Fibroblast of peridontal ligament (primary cell): Measurements from ENCODE around the gene ZNF488.

Experiments used
- DNase-seq: peaks from one replicate; pipeline ENCODE4 v3.0.0-alpha.2; 2010; ENCODE audit errors: extremely low read depth

The ZNF488 gene

DNA sequence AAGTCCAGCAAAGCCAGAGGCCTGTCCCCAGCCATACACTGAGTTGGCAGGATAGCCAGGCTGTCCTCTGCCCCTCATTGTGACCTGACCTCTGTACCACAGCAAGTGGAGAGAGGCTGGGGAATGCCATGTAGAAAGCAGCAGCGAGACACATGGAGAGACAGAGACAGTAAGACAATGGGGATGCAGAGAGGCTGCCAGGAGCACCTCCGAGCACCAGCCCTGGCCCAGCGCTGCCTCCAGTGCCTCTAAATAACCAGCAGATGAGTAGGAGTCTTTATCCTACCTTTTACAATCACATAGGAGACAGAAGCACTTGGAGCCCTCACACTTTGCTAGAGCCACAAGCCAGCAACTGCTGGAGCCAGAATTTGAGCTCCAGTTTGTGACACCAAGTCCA lies 53.7 kb downstream of the ZNF488 start:
- no peak for DNase-seq

DNA sequence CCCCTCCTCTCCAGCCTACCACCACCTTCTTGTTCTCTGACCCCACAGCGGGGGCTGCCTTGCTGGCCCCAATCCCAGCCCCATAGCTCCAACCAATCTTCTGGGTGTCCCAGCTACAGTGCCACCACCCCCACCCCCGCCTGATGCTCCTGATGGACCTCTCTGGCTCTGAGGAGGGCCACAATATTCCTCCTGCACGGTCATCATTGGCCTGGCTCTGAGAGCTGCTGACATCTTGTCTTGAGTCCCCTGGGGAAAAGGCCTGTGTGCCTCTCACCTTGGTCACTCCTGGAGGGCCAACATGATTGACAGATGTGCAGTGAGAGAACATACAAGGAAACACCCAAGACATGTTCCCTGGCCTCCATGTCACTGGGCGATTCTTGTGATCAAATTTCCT lies 54.2 kb downstream of the ZNF488 start:
- no peak for DNase-seq

DNA sequence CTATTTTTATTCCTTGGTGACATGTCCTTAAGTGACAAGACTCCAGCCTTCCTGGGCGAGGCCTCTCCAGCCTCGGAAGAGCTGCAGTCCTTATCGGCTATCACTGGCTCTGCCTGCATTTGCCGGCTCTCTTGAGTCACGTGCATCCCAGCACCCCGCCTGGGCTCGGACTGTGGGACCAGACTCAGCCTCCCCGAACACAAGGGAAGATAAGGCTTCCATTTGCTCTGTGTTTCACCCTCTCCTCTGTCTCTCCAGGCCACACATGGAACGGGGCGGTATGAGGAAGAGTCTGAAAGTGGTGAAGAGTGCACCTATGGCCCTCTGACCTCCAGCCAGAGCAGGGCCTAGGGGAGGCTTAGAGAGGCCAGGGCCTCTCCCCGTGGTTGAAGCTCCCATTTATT lies 57.2 kb downstream of the ZNF488 start:
- no peak for DNase-seq

DNA sequence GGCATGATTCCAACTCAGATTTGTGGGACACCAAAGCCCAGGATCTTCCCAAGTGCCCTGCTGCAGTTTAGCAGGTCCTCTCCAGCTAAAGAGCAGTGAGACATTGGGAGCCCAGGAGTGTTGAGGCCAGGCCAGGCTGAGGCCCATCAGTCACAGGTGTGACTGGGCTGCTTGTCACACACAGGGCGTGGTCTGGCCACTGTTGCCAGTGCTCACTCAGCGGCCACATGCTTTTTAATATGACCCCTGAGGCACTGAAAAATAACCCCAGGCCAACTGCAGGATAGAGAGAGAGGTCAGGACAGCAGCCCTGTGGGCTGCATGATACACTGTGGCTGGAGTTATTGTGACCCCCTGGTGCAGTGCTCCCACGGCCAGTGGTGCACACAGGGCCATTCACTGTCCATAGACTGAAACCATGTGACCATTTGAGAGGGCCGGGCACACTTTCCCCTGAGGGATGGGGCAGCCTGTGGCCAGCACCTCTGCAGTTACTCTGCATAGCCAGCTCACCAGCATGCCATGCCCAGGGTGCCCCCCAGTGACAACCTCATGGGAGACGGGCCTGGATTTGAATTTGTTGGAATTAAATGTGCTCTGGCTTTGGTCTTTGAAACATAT lies 57.7 kb downstream of the ZNF488 start:
- DNase-seq, result no peak

DNA sequence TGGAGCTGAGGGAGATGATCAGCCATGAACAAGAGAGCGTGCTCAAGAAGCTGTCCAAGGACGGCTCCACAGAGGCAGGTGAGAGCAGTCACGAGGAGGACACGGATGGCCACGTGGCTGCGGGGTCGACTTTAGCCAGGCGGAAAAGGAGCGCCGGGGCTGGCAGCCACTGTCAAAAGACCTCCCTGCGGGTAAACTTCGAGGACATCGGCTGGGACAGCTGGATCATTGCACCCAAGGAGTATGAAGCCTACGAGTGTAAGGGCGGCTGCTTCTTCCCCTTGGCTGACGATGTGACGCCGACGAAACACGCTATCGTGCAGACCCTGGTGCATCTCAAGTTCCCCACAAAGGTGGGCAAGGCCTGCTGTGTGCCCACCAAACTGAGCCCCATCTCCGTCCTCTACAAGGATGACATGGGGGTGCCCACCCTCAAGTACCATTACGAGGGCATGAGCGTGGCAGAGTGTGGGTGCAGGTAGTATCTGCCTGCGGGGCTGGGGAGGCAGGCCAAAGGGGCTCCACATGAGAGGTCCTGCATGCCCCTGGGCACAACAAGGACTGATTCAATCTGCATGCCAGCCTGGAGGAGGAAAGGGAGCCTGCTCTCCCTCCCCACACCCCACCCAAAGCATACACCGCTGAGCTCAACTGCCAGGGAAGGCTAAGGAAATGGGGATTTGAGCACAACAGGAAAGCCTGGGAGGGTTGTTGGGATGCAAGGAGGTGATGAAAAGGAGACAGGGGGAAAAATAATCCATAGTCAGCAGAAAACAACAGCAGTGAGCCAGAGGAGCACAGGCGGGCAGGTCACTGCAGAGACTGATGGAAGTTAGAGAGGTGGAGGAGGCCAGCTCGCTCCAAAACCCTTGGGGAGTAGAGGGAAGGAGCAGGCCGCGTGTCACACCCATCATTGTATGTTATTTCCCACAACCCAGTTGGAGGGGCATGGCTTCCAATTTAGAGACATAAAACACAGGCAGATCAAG lies 58.5 kb downstream of the ZNF488 start:
- DNase-seq, result no peak

DNA sequence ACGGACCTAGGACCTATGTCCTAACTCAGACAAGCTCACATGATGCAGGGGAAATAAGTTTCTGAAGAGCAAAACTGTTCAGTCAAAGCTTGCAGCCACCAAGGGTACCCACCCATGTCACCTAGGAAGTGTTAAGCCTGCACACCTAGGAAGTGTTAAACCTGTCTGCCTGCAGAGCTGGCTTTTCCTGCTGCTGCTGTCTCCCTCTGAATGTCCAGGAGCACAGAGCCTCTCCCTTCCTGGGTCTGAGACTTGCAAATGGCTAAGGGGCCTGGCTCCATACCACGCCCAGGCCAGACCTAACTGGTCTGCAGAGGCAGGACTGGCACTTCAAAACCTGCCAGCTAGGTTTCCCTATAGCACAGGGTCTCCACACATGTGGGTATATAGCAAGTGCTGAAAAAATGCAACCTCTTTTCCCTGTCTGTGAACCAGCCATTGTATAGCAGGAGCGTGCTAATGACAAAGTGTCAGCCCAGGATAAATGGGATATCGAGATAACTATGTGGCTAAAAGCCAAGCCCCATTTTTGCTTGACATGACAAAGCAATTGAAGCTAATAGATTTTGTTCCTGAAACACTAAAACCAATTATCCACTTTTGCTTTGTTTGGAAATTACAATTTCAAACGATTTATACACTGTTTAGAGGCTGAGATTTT lies 60.3 kb downstream of the ZNF488 start:
- no peak for DNase-seq

DNA sequence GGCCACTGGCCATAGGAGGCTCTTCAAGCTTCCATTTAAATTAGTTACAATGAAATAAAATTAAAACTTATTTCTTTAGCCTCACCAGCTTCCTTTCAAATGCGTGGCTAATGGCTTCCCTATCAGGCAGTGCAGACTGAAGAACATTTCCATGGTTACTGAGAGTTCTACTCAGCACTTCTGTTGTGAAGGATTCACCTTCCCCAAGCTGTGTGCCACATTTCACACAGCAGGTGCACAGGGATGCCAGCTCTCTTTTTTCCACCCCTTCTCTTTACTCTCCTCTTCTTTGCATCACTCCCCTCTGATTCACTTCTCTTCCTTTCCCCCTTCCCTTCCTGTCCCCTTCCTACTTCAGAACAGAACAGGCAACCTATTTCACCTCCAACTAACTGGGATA lies 61.0 kb downstream of the ZNF488 start:
- DNase-seq, result no peak

DNA sequence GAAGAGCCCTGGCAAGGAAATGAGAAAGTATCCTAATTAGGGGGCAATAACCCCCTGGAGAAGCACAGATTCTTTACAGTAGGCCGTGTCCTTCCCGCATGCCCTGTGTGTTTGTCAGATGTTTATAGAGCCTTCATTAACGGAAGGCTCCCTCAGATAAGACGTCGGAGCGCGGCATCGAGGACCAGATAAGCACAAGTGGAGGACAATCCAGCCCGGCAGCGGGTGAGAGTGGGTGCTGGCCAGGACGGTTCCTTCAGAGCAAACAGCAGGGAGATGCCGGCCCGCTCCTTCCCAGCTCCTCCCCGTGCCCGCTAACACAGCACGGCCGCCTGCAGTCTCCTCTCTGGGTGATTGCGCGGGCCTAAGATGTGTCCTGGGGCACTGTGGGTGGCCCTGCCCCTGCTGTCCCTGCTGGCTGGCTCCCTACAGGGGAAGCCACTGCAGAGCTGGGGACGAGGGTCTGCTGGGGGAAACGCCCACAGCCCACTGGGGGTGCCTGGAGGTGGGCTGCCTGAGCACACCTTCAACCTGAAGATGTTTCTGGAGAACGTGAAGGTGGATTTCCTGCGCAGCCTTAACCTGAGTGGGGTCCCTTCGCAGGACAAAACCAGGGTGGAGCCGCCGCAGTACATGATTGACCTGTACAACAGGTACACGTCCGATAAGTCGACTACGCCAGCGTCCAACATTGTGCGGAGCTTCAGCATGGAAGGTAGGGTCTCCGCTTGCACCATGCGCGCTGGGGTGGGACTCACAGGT lies 61.6 kb downstream of the ZNF488 start, which contains the start of gene GDF2:
Gene GDF2, plus strand, starts transcription at position 155 of the 762 bp plus-strand sequence. Its CDS starts 215 bp downstream, at position 370.
- no peak for DNase-seq

DNA sequence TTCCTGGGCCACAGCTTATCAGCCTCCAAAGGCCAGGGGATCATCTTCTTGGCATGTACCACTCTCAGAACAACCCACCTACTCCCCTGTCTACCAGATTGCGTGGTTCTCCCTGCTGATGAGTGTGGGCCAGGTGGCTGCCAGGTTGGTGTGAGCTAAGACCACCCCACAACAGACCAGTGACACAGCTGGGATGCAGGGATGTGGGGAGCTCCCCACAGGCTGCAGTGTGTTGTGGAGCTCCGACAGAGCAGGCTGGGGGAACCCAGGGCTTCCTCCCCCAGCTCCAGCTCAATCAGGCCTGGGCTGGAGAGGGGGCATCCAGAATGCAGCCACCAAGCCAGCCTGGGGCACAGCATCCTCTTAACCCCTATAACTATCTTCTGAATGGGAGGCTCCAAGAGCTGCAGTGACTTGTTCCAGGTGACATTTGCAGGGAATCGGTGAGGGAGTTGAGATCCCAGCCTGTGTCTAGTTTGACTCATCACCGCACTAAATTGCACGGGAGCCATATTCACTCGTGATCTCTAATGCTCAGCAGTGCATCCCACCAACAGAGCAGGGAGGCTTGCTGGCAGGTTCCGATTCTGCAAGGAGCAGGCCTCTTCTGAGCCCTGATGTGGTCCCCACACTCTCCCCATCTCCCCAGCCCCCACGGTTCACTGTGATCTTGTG lies 62.4 kb downstream of the ZNF488 start:
- no peak for DNase-seq

DNA sequence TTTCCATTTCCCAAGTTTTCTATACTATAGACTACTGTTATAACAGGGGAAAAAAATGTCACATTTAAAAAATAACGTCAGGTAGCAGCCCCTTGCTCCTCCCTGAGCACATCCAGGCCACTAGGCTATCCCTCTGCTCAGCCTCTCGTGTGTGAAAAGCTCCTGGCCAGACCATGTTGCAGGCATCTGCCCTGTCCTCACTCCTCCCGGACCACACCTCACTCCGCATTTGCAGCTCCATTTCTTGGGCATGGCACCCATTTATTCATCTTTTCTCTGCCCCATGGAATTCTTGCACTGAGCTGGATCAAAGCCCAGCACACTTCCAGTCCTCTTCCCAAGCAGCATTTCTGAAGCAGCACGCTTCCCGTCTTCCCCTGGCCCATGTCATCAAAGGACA lies 63.3 kb downstream of the ZNF488 start:
- no peak for DNase-seq

DNA sequence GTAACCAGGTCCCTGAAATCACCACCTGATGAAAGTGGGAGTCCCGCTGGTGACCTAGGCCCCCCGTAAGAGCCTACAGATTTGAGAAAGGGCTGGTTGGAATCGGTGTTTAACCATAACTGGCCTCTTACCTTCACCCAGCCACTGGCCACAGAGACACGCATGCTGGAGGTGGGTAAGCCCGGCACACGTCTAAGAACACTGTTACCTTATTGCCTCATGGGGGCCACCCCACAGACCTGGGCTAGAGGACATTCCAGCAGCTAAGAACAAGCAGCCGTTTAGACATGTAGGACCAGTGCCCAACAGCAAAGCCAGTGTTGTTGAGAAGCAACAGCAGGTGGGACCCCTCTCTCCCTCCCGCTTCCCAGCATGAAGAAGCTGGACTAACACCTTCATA lies 64.3 kb downstream of the ZNF488 start:
- no peak for DNase-seq

DNA sequence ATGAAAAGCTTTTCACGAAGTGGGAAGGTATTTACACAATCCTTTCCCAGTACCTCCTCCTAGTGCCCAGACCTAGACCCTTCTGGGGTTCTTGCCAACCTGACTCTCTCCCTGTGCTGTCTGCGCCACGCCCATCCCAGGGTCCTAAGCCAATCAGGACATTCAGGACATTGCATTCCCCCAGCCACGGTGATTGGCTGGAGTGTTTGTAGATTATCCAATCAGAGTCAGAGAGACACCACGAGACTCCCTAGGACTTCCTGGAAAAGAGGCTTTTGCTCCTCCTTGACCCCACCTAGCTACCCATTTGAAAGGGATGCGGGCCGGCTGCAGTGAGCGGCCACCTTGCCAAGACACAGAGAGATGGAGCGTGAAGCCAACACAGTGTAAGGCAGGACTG lies 65.4 kb downstream of the ZNF488 start:
- DNase-seq, result no peak

DNA sequence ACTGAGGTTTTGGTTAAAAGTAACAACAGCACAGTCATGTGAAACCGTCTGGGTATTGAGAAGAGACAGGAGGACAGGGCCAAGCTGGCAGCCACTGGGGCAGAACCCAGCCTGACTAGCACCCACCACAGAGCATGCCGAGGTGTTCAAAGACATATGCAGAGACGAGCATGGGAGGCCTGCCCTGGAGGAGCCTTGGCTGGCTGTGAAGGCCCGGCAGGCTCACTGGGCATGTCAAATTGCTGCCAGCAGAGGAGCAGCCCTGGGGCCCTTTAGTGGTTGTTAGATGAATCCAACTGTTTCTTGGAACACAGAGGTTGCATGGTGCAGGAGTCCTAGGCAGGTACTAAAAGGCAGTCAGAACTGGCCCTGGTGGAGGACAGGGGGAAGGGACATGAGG lies 66.8 kb downstream of the ZNF488 start:
- DNase-seq, result no peak

DNA sequence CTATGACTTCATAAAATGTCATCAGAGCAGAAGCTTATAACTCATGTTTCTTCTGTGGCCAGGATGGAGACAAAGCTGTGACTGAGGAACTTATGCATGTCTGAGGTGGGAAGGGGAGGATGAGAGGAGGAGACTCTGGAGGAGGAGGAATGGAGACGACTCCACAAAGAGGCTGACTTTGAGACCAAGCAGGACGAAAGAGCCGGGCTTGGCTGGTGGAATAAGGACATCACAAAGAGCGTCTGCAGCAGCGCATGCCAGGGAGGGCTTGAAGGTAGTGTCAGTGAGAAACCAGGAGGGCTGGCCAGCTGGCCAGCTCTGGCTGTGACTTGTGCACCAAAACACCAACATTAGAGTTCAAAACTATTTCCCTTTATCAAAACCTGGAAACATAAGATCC lies 68.0 kb downstream of the ZNF488 start:
- no peak for DNase-seq
